IPS DF 4.7 (cell line): ENCODE measurements around the gene MAGEB17.
"Not testable (repeated sequence)": the region's sequence is repeated elsewhere in the genome, so short reads cannot be mapped to it uniquely, and the experiment has no call there.

Experiments used
- DNase-seq: peaks from one replicate; pipeline ENCODE4 v3.0.0-alpha.2; 2013; ENCODE audit warnings: low spot score; ENCODE audit errors: extremely low read depth

Gene MAGEB17, protein sequence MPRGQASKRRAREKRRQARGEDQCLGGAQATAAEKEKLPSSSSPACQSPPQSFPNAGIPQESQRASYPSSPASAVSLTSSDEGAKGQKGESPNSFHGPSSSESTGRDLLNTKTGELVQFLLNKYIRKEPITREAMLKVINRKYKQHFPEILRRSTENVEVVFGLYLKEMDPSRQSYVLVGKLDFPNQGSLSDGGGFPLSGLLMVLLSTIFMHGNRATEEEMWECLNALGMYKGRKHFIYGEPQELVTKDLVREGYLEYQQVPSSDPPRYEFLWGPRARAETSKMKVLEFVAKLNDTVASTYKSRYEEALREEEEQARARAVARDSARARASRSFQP

GRCh38 chrX:16167181-16167580 lies at the start of gene MAGEB17:
Gene MAGEB17 (plus strand): TSS chrX:16167481. CDS start chrX:16170383, 2,902 bp downstream.
- DNase-seq = no peak

GRCh38 chrX:16119353-16120220 lies 47.7 kb upstream of the MAGEB17 start:
- no peak for DNase-seq

- DNase-seq = no peak
These were observed 46.9 kb upstream of the MAGEB17 start for GRCh38 chrX:16120431-16120830.

DNA sequence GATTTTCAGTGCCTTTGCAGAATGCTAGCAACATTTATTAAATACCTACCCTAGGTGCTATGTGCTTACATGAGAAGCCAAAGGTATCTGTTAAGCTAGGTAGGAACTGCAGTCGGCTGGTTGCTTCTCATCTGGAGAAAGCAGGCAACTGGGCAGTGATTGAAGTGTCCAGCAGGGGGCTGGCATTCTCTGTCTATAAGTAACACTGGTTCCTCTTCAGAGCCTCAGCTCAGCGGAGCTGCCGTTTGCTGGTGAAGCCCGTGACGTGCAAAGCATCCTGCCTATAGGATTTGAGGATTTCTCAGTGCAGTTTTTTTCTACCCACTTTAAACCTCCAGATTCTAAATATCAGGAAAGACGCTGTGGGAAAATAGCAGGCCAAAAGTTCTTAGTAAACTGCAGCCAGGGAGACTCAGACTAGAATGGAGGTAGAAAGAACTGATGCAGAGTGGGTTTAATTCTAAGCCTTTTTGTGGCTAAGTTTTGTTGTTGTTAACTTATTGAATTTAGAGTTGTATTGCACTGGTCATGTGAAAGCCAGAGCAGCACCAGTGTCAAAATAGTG lies 44.0 kb upstream of the MAGEB17 start, which contains the start of gene GRPR:
Gene GRPR (plus strand): TSS at position 344 of the 565 bp plus-strand sequence. CDS start 389 bp downstream, outside the sequence.
- peak; percentile 60 for DNase-seq

GRCh38 chrX:16124201-16124600 lies 43.1 kb upstream of the MAGEB17 start:
- DNase-seq = no peak

DNA sequence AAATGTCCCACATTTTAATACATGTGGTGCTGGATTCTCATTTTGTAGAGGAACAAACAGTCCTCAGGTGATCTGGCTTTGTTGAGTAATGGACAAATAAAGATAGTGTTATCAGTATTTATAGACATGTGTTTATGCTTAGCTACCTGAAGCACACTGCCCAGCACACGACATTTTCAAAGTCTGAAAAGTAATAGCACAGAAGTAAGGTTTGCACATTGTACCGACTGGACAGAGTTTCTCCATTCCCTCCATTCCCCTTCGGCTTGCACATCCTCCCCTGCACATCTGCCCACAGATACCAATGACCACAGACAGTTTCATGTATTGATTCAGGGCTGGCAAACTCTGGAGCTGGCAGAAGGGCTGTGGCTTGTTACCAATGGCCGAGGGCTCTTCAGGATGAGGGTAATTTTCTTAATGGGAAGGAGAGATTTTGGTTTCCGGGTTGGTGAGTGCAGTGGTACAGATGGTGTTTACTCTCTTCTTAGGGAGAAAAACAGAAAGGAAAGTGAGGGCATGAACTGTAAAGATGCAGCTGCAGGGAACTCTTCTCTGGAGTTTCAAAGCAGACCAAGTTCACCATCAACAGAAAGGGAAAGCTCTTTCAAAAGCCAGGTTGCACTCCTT lies 41.6 kb upstream of the MAGEB17 start:
- no peak for DNase-seq

DNA sequence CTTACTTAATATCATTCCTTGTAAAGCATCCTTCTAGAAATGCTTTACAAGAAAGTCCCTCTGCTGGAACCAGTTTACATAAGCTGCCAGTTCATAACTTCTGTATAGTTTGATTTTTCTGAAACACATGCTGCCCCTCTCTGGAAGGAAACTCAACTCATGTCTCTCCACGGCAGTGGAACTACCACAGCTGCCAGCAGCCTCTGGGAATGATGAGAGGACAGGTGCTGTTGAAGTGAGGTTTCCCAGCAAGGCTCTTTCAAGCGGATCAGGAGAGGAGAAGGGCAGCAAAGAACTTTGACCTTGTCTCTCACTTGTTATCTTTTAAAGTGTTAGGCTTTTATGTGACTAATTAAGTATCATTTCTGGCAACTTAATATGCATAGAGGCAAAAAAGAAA lies 36.6 kb upstream of the MAGEB17 start:
- no peak for DNase-seq

GRCh38 chrX:16134936-16135335 lies 32.3 kb upstream of the MAGEB17 start:
- no peak for DNase-seq

GRCh38 chrX:16136080-16136479 lies 31.2 kb upstream of the MAGEB17 start:
- no peak for DNase-seq

DNA sequence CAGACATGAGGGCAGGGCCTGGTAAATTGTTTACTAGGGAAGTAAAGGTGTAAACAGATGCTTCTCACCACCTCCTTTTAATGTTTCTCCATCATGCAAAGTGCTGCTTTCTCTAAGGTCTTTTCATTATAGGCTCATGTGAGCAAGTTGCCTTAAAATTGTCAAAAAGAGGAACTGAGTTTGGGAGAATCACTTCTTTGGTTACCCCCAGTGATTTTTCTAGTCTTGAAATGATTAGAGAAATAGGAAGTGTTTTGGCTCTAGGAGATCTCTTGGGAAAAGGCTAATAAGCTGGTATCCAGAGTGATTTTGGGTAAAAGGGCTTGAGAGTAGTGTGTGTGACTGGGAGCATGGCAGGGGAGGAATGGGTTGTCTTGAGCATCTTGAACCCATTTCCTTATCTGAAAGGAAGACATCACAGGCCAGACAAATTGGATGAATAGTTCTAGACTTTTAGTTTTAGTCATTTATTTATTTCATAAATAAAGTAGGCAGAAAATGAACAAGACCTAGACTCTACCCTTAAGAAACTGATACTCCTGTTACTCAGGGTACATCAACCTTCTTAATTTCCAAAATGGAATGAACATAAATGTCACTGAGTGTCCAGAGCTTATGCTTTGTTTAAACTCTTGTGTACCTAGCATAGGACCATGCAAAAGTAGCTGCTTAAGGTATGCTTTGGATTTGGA lies 29.7 kb upstream of the MAGEB17 start:
- no peak for DNase-seq

GRCh38 chrX:16138108-16138427 lies 29.2 kb upstream of the MAGEB17 start:
- no peak for DNase-seq

DNA sequence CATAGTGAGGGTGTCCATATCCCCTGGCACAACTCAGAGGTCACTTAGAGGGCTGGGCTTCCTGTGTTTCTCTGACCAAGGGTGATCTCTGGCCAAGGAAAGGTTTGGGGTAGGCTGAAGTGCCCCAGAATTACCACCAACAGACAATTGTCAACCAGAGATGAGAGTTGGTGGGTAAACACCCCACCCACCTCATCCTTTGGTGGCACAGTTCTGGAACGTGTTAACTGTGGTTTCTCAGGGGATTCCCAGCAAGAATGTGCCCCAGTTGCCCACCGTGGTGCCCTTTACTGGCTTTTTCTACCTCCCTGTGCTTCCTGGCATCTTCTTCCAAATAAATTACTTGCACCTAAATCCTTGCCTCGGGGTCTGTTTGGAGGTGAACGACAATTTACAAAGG lies 26.8 kb upstream of the MAGEB17 start:
- no peak for DNase-seq

DNA sequence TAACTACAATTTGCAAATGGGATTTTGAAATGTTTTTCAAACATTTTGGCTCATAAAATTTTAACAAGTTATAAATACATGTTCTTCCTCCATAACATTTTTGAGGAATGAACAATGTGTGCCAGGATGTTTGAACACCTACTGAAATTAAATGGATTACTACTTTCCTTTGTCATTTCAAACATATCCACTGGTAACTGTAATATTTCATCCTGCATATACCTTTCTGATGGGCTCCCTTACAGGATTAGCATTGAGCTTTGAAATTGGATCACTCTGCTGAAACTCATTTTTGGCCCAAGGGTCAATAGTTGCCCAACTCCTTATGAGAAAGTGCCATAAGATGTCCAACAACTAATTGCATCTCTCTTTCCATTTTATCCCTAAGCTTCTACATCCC lies 26.3 kb upstream of the MAGEB17 start:
- DNase-seq = no peak

DNA sequence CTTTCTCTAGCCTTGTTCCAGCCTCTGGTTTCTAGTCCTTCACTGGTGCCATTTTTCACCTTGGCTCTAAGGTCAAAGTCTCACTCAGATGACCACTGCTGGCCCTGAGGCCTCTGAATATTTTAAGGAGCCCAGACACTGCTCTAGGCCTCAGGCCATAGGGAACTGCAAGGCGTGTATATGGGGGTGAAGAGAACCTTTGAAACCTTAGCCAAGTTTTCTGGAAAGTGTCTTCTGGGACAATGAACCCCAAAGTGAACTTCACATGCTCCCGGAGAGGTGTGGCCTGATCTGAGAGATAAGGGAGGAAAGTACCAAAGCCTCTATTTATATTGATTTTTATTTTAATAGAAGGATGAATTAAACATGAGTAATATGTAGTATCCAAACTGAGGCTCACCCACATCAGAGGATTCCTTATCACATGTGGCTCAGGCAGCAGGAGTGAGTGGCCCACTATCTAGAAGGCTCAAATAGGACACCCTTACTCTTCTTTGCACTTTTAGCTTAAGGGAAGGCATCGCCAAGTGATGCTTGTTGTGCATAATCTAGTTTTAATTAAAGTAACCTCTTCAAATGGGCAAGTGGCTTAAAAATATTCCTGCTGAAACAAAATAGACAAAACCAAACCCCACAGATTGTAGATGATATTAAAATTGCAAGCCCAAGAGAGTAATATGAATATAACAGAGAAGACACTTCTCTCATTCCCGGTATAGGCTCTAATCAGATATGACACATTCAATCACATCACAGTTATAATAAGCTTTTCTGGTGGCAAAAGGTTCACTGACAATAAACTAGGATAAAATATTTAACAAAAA lies 25.6 kb upstream of the MAGEB17 start:
- DNase-seq = no peak

- no peak for DNase-seq
These were observed 25.1 kb upstream of the MAGEB17 start for GRCh38 chrX:16142246-16142558.

DNA sequence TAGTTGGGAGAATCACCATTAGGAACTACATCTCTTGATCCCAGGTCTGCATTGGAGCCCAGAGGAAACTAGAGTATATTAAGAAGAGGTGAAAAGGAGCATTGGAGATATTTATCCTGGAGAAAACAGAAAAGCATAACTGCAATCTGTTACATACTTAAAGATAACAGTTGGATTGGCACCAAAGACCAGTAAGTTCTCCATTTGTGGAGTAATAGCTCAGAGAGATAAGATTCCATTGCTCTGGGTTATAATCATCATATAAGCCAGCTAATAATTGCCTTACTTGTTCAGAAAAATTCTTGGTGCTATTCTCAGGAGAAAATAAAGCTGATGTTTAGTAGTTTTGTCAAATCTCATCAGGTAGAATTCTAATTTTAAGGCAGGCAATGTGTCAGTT lies 23.3 kb upstream of the MAGEB17 start:
- DNase-seq = no peak

DNA sequence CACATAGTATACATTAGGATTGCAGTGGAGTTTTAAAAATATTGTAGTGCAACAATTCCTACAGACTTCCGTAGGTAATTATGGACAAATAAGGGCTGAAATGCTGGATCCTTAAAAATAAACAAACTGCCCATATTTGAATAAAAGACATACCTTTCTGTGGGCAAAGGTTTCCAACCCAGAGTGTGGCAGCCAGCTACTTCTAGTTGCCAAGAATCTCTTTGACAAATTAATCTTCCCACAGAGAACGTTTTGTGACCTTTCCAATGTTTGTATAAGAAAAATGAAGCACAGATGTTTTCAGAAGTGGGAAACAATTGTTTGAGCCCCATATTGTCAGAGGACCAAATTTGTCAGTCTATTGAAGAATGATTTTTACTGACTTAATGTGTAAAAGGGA lies 22.9 kb upstream of the MAGEB17 start:
- DNase-seq = no peak

- not testable (repeated sequence) for DNase-seq
These were observed 22.2 kb upstream of the MAGEB17 start for GRCh38 chrX:16145093-16145492.

DNA sequence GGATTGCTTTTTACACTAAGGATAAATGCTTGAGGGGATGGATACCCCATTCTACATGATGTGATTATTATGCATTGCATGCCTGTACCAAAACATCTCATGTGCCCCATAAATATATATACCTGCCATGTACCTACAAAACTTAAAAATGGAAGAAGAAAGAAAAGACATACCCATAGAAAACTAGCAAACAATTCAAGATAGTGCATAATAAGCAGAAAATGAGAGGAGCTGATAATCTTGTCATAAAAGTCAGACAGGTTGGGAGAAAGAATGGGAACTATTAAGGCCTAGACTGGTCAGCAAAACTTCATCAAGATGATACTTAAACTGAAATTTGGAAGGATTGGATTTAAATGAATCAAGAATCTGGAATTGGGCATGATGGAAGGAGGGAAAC lies 21.6 kb upstream of the MAGEB17 start:
- no peak for DNase-seq

DNA sequence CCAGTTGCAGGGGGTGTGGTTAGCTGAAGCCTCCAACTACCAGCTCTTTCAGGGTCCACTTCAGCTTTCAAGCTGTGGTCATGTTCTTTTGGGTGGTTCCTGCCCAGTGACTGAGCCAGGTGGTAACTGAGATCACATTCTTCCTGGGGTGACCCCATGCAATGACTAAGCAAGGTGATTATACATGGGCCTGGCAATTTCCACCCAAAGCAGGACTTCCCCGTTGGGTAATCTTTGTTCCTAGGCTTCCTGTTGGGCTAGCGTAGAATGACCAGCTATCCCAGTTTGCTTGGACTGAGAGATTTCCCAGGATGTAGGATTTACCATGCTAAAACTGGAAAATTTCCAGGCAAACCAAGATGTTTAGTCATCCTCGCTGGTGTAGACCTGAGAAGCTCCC lies 18.4 kb upstream of the MAGEB17 start:
- no peak for DNase-seq
